AG09319 (cell line): ENCODE results near the gene CAPG.

Experiments
- DNase-seq: peaks from one replicate; pipeline ENCODE4 v3.0.0-alpha.2; 2010; ENCODE audit warnings: low read depth; ENCODE audit errors: extremely low read depth
- TF ChIP-seq, protein P1 (sequence below): IDR thresholded peaks from 2 replicates; pipeline ENCODE4 v1.5.1; 2011; ENCODE audit warnings: low read depth, mild to moderate bottlenecking, inconsistent platforms, low read length, moderate library complexity

Gene CAPG

GRCh38 chr2:85453571-85453970 lies 43.4 kb upstream of the CAPG start:
- TF ChIP-seq, protein P1, sequence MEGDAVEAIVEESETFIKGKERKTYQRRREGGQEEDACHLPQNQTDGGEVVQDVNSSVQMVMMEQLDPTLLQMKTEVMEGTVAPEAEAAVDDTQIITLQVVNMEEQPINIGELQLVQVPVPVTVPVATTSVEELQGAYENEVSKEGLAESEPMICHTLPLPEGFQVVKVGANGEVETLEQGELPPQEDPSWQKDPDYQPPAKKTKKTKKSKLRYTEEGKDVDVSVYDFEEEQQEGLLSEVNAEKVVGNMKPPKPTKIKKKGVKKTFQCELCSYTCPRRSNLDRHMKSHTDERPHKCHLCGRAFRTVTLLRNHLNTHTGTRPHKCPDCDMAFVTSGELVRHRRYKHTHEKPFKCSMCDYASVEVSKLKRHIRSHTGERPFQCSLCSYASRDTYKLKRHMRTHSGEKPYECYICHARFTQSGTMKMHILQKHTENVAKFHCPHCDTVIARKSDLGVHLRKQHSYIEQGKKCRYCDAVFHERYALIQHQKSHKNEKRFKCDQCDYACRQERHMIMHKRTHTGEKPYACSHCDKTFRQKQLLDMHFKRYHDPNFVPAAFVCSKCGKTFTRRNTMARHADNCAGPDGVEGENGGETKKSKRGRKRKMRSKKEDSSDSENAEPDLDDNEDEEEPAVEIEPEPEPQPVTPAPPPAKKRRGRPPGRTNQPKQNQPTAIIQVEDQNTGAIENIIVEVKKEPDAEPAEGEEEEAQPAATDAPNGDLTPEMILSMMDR, result no peak
- DNase-seq, result no peak

DNA sequence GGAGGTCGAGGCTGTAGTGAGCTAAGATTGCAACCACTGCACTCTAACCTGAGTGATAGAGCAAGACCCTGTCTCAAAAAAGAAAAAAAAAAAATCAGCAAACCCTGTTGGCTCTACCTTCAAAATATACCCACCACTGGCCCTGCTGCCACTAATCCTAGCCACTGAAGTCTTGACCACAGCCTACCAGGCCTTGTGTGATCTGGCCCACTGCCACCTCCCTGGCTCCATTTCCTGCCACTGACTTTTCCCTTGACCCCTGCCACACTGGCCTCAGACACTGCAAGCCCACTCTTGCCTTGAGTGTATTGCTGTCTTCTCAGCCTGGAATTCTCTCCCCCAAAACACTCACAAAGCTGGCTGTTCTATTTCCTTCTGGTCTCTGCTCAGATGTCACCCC lies 42.1 kb upstream of the CAPG start:
- no peak for DNase-seq
- TF ChIP-seq, protein P1, result no peak

GRCh38 chr2:85449214-85449588 lies 39.0 kb upstream of the CAPG start:
- DNase-seq, result no peak
- TF ChIP-seq, protein P1, result no peak

- TF ChIP-seq, protein P1, result no peak
- no peak for DNase-seq
Observed at GRCh38 chr2:85448461-85449213, 38.5 kb upstream of the CAPG start.

- TF ChIP-seq, protein P1, result no peak
- no peak for DNase-seq
Observed at GRCh38 chr2:85447222-85447585, 37.0 kb upstream of the CAPG start.

DNA sequence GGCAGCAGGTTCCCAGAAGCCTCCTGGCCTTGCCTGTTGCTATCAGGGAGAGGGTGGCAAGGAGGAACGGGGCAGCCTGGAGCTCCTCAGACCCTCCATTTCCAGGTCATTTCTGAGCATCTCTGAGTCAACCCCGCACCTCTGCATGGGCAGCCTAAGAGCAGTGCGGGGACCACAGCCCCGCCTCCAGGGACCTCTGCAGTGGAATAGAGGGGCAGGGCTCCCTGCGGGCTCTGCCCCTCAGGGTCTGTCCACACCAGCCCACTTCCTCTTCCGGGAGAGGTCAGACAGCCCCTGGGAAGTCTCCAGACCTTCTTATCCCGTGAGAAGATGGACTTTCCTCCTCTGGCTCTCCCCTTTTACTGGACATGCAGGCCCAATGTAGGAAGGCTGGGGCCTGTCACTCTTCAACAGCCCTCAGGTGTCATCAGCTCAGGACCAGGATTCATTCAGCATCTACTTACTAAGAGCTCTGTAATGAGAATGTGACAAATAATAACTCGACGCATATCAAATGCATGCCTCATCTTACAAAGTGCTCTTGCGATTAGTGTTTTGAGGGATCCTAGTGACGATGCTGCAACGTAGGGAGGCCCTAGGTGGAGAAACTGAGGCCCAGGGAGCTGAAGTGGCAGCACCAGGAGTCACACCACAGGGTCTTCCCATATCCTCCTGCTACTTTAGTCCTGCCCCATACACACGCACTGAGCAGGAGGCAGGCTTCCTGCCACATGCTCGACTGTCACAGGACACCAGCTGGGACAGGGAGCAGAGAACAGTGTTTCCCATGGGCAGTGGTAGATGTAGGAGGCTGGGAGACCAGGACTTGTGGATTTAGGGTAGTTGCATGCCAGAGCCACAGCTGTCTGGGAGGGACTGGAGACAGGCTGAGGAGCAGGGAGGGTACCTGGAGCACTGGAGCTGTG lies 36.4 kb upstream of the CAPG start:
- DNase-seq, result no peak
- TF ChIP-seq, protein P1, result no peak
